ENCODE measurements around the gene EIF5.
A peak's percentile ranks its signal among the peaks of the same experiment; 100 is the strongest.

EIF5 gene

DNA sequence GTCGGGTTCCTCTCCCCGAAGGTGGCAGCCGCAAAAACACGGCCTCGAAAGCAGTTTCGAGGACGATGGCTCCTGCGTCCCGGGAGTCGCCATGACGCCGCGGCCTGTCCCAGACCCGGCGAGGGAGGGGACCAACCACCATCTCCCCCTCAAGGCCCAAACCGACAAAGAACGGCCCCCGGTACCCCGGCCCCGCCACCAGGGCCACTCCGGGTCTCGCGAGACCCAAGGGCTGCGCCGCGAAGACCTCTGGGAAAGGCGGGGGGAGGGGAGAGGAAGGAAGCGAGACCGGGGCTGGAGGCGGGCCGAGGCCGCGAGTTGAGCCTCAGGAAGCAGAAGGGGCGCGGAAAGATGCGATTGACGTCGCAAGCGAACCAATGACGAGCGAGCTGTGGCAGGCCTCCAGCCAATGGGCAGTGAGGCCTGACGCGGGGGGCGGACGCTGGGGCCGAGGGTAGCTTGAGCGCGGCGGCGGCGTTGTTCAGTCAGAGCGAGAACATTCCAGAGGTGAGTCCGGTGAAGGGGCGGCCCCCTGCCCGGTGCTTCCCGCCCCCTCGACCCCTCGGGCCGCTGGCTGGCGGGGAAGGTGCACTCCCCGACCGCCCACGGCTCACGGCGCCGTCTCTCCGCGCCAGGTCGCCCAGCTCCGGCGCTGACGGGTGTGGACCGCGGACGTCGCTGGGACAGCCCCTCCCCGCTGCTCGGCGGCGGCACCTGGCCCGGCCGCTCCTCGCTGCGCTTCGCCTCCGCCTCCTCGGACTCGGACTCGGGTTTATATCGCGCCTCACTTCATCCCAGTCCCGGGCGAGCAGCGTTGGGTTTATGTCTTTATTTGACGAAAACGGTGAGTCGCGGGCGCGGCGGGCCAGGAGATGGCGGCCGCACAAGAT lies at the start of gene EIF5:
Gene EIF5, plus strand, starts transcription at position 484 of the 890 bp plus-strand sequence. CDS start 1,624 bp downstream, outside the sequence.
- peak; percentile 99 to 100 for DNase-seq

DNA sequence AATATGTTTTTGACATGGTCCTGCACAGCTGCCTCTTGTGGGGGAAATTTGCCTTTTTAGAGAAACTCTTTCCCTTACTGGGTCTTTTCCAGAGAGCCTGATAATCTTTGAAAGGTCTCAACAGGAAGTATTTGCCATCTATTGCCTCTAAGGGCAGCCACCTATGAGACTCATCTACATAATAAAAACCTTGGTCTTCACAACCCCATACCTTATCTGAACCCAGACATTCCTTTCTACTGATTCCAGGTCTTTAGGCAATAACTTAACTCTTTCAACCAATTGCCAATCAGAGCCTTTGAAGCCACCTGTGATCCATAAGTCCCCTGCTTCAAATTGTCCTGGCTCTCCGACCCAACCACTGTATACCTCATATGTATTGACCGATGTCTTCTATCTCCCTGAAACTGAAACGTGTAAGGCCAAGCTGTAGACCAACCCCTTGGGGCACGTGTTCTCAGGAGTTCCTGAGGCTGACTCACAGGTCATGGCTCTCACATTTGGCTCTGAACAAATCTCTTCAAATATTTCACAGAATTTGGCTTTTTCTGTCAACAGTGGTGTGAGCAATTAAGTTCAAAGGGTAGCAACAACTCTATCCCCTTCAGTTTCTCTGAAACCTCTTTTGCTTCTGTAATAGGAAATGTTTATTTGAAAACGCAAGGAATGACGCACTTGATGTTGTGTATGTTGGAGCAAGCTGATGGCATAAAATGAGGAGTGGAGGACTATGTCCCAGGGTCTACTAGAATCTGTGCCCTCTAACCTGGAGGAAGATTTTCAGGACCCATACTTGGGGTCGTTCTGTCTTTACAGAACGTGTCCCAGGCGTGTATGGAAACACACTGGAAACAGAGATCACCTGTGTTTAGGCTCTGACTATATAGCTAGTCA lies 49.2 kb upstream of the EIF5 start:
- no peak for DNase-seq

DNA sequence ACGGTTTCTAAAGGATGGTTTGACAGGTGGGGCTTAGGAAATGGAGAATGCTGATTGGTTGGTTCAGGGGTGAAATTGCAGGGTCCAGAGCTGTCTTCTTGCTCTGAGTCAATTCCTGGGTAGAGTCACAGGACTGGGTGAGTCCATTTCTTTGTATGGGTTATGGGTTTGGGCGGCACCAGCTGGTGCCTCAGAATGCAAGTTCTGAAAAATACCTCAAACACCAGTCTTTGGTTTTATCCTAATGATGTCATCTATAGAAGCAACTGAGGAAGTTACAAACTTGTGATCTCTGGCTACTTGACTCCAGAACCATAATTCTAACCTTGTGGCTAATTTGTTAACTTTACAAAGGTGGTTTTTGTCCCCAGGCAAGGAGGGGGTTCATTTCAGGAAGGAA lies 47.6 kb upstream of the EIF5 start:
- DNase-seq: no peak

DNA sequence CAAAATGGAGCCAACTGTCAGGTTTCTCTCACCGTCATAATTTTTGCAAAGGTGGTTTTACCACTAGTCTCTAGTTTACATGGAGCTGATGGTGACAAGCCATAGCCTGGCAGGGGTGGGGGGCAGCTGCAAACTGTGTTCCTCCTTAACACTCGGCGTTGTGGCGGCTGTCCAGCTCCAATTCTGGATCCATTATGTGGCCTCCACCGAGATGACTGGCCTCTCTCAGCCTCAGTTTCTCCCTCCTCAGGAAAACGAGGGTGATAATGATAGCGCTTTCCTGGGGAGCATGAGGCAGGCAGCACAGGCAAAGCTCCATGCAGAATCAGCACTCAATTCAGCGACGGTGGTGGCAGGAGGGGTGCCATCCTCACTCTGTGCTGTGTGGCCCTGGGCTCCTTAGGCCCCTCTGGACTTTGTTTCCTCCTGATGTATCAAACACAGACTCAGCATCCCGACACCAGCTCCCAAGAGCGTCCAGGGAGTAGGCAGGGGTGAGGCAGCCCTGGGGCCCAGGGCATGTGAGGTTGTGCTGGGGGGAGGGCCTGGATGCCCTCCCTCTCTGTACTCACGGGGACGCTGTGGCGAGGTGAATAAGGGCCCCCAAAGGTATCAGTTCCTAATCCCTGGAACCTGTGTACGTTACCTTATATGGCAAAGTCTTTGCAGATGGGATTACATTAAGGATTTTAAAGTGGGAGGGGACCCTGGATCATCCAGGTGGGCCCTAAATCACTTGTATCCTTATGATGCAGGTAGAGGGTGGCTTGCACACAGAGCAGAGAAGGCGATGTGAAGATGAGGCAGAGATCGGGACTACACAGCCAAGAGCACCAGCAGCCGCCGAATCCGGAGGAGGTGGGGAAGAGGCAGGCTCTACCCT lies 46.8 kb upstream of the EIF5 start:
- DNase-seq: no peak

DNA sequence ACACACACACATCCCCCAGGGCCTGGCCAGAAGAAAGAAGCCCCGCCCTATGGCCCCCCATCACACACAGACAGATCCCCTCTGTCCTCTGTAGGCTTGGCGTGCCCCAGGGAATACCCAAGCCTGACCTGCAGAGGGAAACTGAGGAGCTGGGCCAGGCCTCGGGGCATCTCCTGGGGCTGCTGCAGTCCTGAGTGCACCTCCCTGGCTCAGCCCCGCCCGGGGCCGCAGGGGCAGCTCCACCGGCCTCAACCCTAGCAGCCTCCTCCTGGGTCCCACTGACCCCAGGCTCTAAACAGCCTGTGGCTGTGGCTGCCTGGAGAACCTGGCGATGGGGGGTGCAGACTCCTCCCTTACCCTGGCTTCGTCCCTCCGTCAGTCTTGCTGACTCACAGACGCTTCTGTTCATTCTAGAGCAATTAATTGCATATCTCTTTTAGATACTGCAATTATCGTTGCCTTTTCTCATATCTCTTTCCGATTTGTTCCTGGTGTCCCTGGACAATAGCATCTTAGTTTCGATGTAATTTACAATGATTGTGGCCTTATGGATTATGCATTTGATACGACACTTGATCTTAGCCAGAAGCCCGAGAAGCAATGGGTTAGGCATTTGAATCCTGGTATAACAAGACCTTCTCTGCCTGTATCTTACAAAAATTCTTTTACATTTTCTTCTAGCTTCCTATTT lies 45.8 kb upstream of the EIF5 start:
- DNase-seq: no peak

DNA sequence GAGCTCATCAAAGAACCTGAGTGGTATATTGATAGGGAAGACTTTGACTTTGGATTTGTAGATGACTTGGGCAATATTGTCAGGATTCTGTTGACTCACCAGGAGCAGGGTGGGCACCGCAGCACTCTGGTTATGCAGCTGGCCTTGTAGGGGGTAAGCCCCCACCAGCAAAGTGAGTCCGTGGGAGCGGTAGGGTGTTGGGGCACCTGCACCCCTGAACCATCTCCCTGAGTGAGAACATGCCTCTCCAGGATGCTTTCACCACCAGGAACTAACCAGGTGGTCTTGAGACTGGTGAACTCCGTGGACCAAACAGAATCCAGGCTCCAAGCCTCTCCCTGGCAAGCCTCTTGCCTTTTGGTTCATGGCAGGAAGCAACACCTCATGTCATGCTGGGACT lies 44.0 kb upstream of the EIF5 start:
- no peak for DNase-seq

DNA sequence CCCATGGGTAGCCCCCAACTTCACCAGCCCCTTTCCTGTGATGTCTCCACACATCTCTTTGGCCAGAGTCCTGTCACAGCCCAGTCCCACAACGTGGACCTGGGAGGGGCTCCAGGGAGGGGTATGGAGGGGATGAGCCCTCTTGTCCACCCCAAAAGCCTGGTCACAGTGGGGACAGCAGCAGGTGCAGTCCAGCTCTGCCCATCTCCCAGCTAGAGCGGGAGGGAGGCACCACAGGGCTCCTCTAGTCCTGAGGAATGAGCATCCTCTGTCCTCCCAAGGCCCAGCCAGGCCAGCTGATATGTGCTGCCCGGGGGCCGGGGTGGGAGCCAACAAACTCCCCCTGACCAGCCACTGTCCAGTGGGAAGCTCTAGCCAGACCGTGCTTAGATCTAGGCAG lies 43.5 kb upstream of the EIF5 start:
- no peak for DNase-seq

DNA sequence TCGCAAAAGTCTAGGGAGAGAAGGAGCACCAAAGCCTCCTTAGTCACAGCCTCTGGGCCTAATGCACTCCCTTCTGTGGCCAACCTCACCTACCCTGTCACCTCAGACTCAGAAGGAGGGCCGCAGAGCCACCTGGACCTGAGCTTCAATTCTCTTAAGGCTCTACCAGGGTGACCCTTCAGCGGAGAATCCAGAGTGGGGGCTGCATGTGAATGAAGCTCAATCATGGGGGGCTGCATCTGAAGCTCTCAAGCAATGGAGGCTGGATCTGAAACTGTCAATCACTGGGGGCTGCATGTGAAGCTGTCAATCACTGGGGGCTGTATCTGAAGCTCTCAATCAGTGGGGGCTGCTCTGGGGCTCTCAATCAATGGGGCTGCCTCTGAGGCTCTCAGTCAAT lies 43.1 kb upstream of the EIF5 start:
- DNase-seq: no peak

DNA sequence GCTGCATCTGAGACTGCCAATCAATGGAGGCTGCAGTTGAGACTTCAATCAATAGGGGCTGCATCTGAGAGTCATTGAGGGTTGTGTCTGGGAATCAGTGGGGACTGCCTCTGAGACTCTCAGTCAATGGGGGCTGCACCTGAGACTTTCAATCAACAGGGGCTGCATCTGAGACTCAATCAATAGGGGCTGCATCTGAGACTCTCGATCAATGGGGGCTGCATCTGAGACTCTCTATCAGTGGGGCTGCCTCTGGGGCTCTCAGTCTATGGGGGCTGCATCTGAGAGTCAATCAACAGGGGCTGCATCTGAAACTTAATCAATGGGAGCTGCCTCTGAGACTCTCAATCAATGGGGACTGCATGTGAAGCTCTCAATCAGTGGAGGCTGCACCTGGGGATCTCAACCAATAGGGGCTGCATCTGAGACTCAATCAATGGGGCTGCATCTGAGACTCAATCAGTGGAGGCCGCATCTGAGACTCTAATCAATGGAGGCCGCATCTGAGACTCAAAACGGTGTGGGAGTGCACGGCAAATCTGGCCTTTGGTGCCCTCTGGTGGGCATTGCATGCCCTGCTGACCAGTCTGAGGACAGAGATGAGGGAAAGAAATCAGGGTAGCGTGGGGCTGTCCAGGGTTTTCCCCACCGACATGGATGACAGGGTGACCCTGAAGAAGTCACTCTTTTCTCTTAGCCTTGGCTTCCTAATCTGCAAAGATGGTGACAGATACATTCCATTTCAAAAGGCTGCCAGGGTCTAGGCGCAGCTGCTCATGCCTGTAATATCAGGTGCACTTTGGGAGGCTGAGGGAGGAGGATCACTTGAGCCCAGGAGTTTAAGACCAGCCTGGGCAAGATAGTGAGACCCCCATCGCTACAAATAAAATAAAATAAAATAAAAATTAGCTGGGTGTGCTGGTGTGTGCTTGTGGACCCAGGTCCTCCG lies 41.3 kb upstream of the EIF5 start:
- DNase-seq: peak; percentile 50 to 75

DNA sequence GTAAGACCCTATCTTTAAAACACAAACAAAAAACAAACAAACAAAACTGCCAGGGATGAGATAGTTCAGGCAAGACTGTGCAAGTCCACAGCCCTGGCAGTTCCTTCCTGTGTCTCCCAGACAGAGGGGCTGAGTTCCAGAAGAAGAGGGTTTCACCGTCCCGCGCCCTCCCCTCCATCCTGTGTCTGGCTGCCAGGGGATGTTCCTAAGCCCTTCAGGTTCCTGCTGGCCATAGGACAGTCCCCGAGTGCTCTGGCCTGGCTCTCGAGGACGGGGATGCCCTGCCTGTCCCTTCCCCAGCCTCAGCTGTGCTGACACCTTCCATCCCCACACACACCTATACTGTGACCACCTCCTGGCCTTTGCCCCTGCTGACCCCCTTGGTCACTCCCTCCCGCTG lies 40.6 kb upstream of the EIF5 start:
- DNase-seq: no peak

DNA sequence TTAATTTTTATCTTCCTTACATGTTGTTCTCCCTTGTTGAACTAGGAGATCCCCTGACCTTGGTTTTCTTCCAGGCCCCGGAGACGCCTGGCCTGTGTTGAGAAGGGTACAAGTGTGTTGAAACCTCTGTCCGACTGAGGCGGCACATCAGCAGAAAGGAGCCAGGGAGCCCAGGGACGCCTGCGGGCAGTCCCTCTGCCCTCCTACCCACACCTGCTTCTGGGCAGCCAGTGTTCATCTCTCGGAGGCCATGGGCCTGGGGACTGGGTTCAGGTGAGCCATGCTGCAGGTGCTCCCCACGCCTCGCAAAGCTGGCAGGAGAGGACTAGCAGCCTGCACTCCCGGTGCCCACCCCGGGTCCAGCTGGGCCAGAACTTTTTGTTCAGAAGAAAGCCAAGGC lies 39.9 kb upstream of the EIF5 start:
- DNase-seq: no peak

DNA sequence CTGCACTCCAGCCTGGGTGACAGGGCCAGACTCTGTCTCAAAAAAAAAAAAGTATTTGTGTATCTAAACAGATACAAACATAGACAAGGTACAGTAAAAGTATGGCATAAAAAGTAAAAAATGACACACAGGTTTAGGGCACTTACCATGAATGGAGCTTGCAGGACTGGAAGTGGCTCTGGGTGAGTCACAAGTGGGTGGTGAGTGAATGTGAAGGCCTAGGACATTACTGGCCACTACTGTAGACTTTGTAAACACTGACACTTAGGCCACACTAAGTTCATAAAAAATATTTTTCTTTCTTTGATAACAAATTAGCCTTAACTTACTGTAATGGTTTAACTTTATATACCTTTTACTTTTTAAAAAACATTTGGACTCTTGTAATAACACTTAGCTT lies 38.0 kb upstream of the EIF5 start:
- no peak for DNase-seq

DNA sequence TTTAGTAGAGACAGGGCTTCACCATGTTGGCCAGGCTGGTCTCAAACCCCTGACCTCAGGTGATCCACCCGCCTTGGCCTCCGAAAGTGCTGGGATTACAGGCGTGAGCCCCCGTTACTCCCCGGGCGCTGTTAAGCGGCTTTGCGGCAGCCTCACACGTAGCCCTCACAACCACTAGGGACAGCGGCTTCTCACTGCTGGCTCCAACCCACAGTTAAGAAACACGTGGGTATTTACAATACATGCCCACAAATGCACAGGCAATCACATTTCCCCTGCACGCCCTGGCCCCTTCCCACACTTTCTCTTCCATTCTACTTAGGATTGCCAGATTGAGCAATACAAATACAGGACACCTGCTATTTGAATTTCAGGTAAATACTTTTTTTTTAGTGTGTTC lies 37.0 kb upstream of the EIF5 start:
- no peak for DNase-seq

DNA sequence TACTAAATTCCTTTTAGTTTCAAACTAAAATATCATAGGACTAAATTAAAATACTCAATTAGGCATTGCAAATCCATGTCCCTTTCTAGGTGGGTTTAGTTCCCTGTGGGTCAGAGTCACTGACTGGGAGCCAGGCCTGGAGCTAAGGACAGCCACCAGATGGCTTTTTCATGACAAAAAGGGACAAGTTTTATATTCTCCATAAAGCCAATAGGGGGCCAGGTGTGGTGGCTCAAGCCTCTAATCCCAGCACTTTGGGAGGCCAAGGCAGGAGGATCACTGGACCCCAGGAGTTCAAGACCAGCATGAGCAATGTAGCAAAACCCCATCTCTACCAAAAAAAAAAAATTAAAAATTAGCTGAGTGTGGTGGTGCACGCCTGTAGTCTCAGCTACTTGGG lies 35.4 kb upstream of the EIF5 start:
- DNase-seq: no peak

DNA sequence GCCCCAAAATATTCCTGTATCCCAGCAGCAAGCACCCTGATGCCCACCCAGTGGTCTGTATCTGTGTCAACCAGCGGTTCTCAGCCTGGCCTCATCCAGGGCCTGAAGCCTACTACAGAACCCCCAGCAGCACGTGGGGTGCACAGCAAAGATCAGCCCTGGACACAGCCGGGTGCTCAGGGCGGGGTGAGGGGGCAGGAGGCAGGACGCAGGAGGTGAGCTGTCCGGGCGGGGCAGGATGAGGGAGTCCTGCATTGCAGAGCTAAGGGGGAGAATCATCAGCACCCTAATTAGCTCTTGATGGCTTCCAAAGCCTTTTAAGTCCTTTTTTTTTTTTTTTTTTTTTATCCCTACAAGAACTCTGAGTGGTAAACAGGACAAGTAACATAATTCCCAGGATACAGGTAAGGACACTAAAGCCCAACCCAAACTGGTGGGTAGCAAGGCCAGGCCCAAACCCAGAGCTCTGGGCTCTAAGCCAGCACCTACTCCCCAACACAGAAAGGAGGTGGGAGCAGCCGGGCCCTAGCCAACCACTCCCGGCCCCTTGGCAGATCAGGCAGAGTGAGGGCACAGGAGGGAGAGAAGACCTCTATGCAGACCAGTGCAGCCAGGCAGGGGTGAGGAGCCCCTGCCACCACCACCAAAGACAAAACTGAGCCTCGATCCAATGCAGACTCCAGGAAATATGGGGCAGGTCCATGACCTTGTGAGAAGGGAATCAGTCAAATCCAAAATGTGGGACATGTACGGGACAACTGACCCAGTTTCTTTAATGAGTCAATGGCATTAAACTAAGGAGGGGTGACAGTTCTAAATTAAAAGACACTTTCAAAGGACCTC lies 32.3 kb upstream of the EIF5 start:
- DNase-seq: no peak

DNA sequence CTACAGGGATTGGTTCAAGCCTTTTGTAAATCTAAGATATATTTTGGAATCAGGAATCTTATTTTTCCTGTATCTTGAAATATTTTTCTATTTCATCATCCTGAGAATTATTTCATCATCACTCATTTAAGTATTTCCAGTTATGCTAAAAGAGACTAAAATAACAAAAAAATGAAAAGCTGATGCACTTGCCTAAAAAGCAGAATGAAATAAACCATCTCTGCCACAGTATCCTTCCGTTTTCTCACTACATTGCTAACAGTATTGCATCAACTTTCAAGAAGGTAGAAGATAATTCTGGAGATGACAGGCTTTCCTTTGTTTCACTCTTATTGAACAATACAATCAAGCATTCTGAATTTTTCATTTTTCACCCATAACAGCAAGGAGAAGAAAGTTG lies 31.1 kb upstream of the EIF5 start:
- DNase-seq: no peak

DNA sequence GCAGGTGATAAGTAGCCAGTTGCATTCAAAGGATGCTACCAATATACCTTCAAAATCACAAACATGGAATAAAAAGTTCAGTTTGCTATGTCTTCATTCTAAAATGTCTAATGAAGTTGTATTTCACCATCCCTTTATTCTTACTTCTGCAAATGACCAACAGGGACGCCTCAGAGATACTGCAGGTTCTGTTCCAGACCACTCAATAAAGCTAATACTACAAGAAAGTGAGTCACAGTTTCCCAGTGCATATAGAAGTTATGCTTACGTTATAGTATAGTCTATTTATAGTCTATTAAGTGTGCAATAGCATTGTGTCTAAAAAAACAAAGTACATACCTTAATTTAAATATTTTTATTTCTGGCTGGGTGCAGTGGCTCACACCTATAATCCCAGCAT lies 29.3 kb upstream of the EIF5 start:
- DNase-seq: no peak

DNA sequence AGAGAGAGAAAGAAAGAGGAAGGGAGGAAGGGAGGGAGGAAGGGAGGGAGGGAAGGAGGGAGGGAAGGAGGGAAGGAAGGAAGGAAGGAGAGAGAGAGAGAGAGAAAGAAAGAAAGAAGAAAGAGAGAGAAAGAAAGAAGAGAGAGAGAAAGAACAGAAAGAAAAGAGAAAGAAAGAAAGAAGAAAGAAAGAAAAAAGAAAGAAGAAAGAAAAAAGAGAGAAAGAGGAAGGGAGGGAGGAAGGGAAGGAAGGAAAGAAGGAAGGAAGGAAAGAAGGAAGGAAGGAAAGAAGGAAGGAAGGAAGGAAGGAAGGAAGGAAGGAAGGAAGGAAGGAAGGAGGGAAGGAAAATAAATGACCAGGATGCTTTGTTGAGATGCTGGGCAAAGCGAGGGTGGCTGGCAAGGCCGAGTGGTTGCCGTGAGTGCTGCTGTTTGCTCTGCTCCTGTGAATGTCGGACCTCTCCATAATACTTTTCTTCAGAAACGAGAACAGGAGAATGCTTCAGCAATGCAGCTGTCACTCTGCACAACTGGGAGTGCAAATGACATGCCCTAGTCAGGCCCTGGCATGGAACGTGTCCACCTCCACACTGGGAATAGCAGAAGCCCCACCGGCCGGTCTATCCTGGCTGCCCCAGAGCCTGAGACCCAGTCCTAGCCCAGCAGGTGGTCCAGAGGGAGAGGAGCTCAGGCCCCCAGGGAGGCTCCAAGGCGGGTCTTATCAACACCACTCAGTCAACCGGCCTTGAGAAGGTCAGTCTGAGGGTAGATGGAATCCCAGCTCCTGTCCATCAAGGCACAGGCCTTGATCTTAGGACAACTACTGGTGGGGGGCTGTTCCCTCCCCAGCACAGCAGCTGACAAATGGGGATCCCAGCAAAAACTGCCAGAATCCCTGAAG lies 25.1 kb upstream of the EIF5 start:
- no peak for DNase-seq

DNA sequence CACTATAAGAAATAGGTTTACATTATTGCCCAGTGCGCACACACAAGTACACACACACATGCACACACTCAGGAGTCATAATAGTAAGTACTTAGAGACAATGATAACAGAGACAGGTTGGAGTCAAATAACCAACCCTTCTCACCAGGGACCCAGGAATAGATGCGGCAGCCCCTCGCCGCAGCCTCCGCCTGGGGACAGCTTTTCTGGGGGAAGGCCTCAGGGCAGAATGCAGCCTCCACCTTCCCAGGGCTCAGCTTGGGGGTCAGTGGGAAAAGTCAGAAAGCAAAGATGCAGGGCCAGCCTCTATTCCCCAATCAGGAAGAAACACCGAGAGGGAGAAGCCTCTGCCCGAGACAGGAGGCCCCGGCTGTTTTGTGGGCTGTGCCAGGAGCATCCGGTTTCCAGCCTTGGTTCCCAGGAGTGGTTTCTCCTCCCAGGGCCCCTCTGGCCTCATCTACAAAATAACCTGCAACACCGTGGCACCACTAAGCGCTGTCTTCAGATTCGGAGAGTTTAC lies 23.4 kb upstream of the EIF5 start:
- no peak for DNase-seq
